ENCODE measurements around the gene SMPD3. TPM values are rescaled to one million over a fixed set of nuclear protein-coding genes. Genes with fewer than 3 reads are reported as not detected.

The SMPD3 gene
- total and polyA plus RNA-seq, 2 of the 4 experiments (the other 2 are of a cell fraction), result not detected

DNA sequence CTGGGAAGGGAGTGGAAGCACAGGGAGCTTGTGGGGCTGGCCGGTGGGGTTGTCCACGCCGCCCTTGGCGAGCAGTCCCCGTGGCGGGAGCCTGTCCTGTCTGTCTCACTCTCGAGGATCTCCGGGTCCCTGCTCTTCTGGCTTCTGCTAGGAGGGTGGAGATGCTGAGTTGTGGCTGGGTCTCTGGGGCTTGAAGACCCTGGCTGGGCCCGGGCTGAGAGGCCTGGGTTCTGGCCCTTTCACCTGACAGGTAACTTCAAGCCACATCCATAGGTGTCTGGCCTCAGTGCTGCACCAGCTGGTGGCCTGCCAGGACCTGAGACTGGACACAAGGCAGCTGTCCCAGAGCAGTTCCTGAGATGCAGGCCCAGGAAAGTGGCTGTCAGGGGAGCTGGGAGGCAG is 90.8 kb downstream of the SMPD3 start:
- no peak overlapping the region for H2AK9ac ChIP-seq (replicated peaks; ENCODE audit: low read depth, low read length, poor library complexity)
- no peak overlapping the region for H3K23ac ChIP-seq (ENCODE audit: low read depth, low read length)
- intact Hi-C loops (cut with micrococcal nuclease) (no loop called here), dilution Hi-C loops (cut with HindIII; ENCODE audit: low sequenced_read_pairs, unreplicated experiment) (no loop called here), in situ Hi-C loops (cut with MboI; ENCODE audit: low sequenced_read_pairs) (no loop called here)
- H3K9ac ChIP-seq (ENCODE audit: low read depth, low read length), result no peak overlapping the region
- H3K9me3 ChIP-seq (ENCODE audit: control insufficient read depth, insufficient read depth, low read length), result no peaks in the 10 kb centered on the region
- H3K36me3 ChIP-seq (ENCODE audit: control insufficient read depth, insufficient read depth, low read length), result peaks cover 46% of the 10 kb centered on the region
- no peak overlapping the region for H3K4me3 ChIP-seq (ENCODE audit: insufficient read depth, low read depth, low read length)
- H2BK15ac ChIP-seq (ENCODE audit: low read depth, low read length), result no peak overlapping the region
- CTCF ChIA-PET, result no interaction called here
- no CpG with 5 or more reads among the region's 9 CpGs for WGBS, 2 experiments (ENCODE audit: extremely low coverage in 2 of 2, insufficient read length in 1 of 2)
- no peak overlapping the region for H3K4ac ChIP-seq (ENCODE audit: low read depth, low read length)
- no peak overlapping the region for H2BK5ac ChIP-seq (ENCODE audit: low read depth, low read length, poor library complexity, severe bottlenecking)
- H4K91ac ChIP-seq (ENCODE audit: insufficient read depth, low read depth, low read length), result no peak overlapping the region
- ATAC-seq (ENCODE audit: low read depth) (no peak), DNase-seq (no peak)
- no peak overlapping the region for H4K8ac ChIP-seq (ENCODE audit: low read depth in 2 of 2, low read length in 2 of 2)
- H3K56ac ChIP-seq (ENCODE audit: extremely low read depth, insufficient read depth, low read length), result no peak overlapping the region
- TF ChIP-seq SMC3 (IDR thresholded peaks at IDR 0.05; ENCODE audit: low read depth, low read length) (no peak), RCOR1 (IDR thresholded peaks at IDR 0.05; ENCODE audit: insufficient replicate concordance, low read length) (no peak), MXI1 (IDR thresholded peaks at IDR 0.05; ENCODE audit: borderline replicate concordance, low read depth, low read length) (no peak), POLR2A (IDR thresholded peaks at IDR 0.05; ENCODE audit: low read depth, low read length) (no peak), MAFK (IDR thresholded peaks at IDR 0.05; ENCODE audit: low read depth, low read length) (no peak), CEBPB (IDR thresholded peaks at IDR 0.05; ENCODE audit: low read depth, low read length) (no peak)
- TF ChIP-seq, protein P1, sequence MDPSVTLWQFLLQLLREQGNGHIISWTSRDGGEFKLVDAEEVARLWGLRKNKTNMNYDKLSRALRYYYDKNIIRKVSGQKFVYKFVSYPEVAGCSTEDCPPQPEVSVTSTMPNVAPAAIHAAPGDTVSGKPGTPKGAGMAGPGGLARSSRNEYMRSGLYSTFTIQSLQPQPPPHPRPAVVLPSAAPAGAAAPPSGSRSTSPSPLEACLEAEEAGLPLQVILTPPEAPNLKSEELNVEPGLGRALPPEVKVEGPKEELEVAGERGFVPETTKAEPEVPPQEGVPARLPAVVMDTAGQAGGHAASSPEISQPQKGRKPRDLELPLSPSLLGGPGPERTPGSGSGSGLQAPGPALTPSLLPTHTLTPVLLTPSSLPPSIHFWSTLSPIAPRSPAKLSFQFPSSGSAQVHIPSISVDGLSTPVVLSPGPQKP (IDR thresholded peaks at IDR 0.05; ENCODE audit: borderline replicate concordance, low read depth, low read length), result no peak
- TF ChIP-seq, protein P2, sequence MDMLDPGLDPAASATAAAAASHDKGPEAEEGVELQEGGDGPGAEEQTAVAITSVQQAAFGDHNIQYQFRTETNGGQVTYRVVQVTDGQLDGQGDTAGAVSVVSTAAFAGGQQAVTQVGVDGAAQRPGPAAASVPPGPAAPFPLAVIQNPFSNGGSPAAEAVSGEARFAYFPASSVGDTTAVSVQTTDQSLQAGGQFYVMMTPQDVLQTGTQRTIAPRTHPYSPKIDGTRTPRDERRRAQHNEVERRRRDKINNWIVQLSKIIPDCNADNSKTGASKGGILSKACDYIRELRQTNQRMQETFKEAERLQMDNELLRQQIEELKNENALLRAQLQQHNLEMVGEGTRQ (IDR thresholded peaks at IDR 0.05; ENCODE audit: low read depth, low read length), result no peak
- no peak overlapping the region for H2AK5ac ChIP-seq (ENCODE audit: low read depth, low read length)
- POLR2A ChIA-PET (ENCODE audit: unreplicated experiment), result no interaction called here
- H3K79me1 ChIP-seq (ENCODE audit: low read depth in 1 of 2, low read length in 2 of 2), result no peaks in the 10 kb centered on the region; a peak in 1 of 4 replicates
- no peak overlapping the region for H2BK20ac ChIP-seq (ENCODE audit: low read depth, low read length)
- no peak overlapping the region for H3K18ac ChIP-seq (ENCODE audit: low read depth, low read length)
- BruUV-seq (replicated peaks), result no TSS peak
- H3K27ac ChIP-seq (ENCODE audit: insufficient read depth, low read length), result no peak overlapping the region
- H4K5ac ChIP-seq (ENCODE audit: low read depth, low read length), result no peak overlapping the region
- H4K20me1 ChIP-seq (ENCODE audit: insufficient read depth, low read length), result no peaks in the 10 kb centered on the region
- H2BK120ac ChIP-seq (ENCODE audit: low read depth, low read length), result no peak overlapping the region
- H3K4me1 ChIP-seq (ENCODE audit: control insufficient read depth, insufficient read depth, low read length), result no peaks in the 10 kb centered on the region
- H3K4me2 ChIP-seq (ENCODE audit: low read depth, low read length), result no peak overlapping the region
- no peaks in the 10 kb centered on the region for H3K9me1 ChIP-seq (ENCODE audit: insufficient read depth, low read length)
- no peaks in the 10 kb centered on the region for H3K27me3 ChIP-seq (ENCODE audit: control insufficient read depth, insufficient read depth, low read length)
- H2AFZ ChIP-seq (replicated peaks; ENCODE audit: low read length, poor library complexity), result no peak overlapping the region
- H3K14ac ChIP-seq (replicated peaks; ENCODE audit: low read depth, low read length), result no peak overlapping the region

Data from IMR-90 (cell line).